ENCODE results near the gene ACVRL1.

GRCh38 chr12:51949342-51950030, 42.2 kb downstream of the ACVRL1 start:
- TF ChIP-seq YY1 (IDR thresholded peaks at IDR 0.05; ENCODE audit: borderline replicate concordance in 1 of 3, control insufficient read depth in 1 of 3, extremely low read depth in 1 of 3, insufficient read depth in 3 of 3, insufficient read length in 1 of 3, insufficient replicate concordance in 2 of 3, low read depth in 1 of 3, low read length in 2 of 3) (no peak), CTCF (IDR thresholded peaks at IDR 0.05 in 2 of 3, conservative IDR thresholded peaks at IDR 0.05 in 1 of 3; ENCODE audit: insufficient read depth in 2 of 3, low read depth in 1 of 3, low read length in 3 of 3) (no peak)
